Osteoblast (primary cell): ENCODE data around the gene BLOC1S5. TPM values are rescaled to one million over a fixed set of nuclear protein-coding genes. Genes with fewer than 3 reads are reported as not detected.

Source experiments
- DNase-seq: peaks from one replicate; pipeline ENCODE4 v3.0.0; 2011; ENCODE audit warnings: low spot score, mixed read lengths; ENCODE audit not compliant: insufficient read length; ENCODE audit errors: missing footprints
- H2AFZ ChIP-seq: 2 replicates; pipeline ENCODE4 v1.6.0; 2011; ENCODE audit warnings: mild to moderate bottlenecking, low read length
- H3K27ac ChIP-seq: 2 replicates; pipeline ENCODE4 v1.5.1; 2011; ENCODE audit warnings: mild to moderate bottlenecking, low read depth, low read length, moderate library complexity
- H3K27me3 ChIP-seq: 2 replicates; pipeline ENCODE4 v1.6.0; 2012; ENCODE audit warnings: mild to moderate bottlenecking, control low read depth, inconsistent platforms, low read length, moderate library complexity; ENCODE audit not compliant: insufficient read depth
- H3K36me3 ChIP-seq: 2 replicates; pipeline ENCODE4 v1.5.1; 2011; ENCODE audit warnings: mild to moderate bottlenecking, low read length, control low read depth, moderate library complexity; ENCODE audit not compliant: insufficient read depth
- H3K4me1 ChIP-seq: 2 replicates; pipeline ENCODE4 v1.5.1; 2011; ENCODE audit warnings: mild to moderate bottlenecking, low read length, control low read depth, moderate library complexity; ENCODE audit not compliant: insufficient read depth
- H3K4me2 ChIP-seq: 2 replicates; pipeline ENCODE4 v1.6.0; 2011; ENCODE audit warnings: mild to moderate bottlenecking, low read length; ENCODE audit not compliant: insufficient read depth
- H3K4me3 ChIP-seq: fragments of 200-600 bp; sonication (generic); 3 replicates; pipeline ENCODE4 v1.5.1; 2012; ENCODE audit warnings: mild to moderate bottlenecking, low read length, inconsistent platforms; ENCODE audit not compliant: insufficient read depth
- H3K79me2 ChIP-seq: 2 replicates; pipeline ENCODE4 v1.6.0; 2012; ENCODE audit warnings: mild to moderate bottlenecking, low read length, control low read depth, inconsistent platforms; ENCODE audit not compliant: insufficient read depth
- H3K9me3 ChIP-seq: 2 replicates; pipeline ENCODE4 v1.5.1; 2011; ENCODE audit warnings: low read depth, low read length, control low read depth
- H4K20me1 ChIP-seq: 2 replicates; pipeline ENCODE4 v1.6.0; 2012; ENCODE audit warnings: mild to moderate bottlenecking, low read length, control low read depth; ENCODE audit not compliant: insufficient read depth
- CTCF ChIP-seq: IDR thresholded peaks from 2 replicates; pipeline ENCODE4 v1.5.1; 2011; ENCODE audit warnings: mild to moderate bottlenecking, low read depth, low read length, moderate library complexity; ENCODE audit errors: extremely low read depth
- total RNA-seq: library from RNA; depleted of rRNA; stranded (reverse); fragments of >200 nt; gene quantifications from 2 replicates; pipeline ENCODE4 v1.2.3, GENCODE V29; 2012

The BLOC1S5 gene
- total RNA-seq, 1 donor, result 14.1 TPM

GRCh38 chr6:8023638-8024037, 40.6 kb downstream of the BLOC1S5 start:
- H2AFZ ChIP-seq, result no peak overlapping the region
- H3K4me1 ChIP-seq, result peaks cover 6% of the 10 kb centered on the region
- no peak overlapping the region for H3K4me3 ChIP-seq
- TF ChIP-seq CTCF, result no peak
- H3K79me2 ChIP-seq, result no peaks in the 10 kb centered on the region
- DNase-seq, result no peak
- no peak overlapping the region for H3K4me2 ChIP-seq
- no peak overlapping the region for H3K27ac ChIP-seq
- no peaks in the 10 kb centered on the region for H3K9me3 ChIP-seq
- H4K20me1 ChIP-seq, result no peaks in the 10 kb centered on the region
- H3K36me3 ChIP-seq, result no peaks in the 10 kb centered on the region
- no peaks in the 10 kb centered on the region for H3K27me3 ChIP-seq

GRCh38 chr6:8020083-8020482, 44.1 kb downstream of the BLOC1S5 start:
- Histone ChIP-seq H3K9me3 (no peaks in the 10 kb centered on the region), H3K4me1 (no peaks in the 10 kb centered on the region), H2AFZ (no peak overlapping the region), H3K36me3 (no peaks in the 10 kb centered on the region), H3K27me3 (no peaks in the 10 kb centered on the region), H3K4me3 (no peak overlapping the region), H3K4me2 (no peak overlapping the region), H4K20me1 (peaks cover 2% of the 10 kb centered on the region), H3K79me2 (no peaks in the 10 kb centered on the region), H3K27ac (no peak overlapping the region)
- DNase-seq, result no peak
- no peak for TF ChIP-seq CTCF

DNA sequence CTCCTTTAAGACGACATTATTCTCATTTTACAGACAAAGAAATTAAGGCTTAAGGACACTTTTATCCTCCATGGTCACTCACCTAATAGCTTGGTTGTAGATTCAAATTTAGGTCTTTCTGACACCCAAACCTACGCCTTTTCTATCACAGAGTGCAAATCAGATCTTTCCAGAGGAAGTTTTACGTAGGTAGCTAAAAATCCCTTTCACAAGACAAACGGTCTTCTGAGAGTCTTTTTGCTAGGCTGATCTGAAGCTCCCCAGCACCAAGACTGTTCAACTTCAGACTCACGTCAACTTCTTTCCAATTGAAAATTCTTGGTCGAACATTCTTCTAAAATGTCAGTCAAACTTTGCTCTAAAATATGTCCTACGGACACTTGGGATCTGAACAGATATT, 46.5 kb downstream of the BLOC1S5 start:
- H3K36me3 ChIP-seq, result peaks cover 6% of the 10 kb centered on the region
- no peak overlapping the region for H2AFZ ChIP-seq
- H3K27me3 ChIP-seq, result no peaks in the 10 kb centered on the region
- no peaks in the 10 kb centered on the region for H3K9me3 ChIP-seq
- H3K27ac ChIP-seq, result no peak overlapping the region
- H3K4me3 ChIP-seq, result no peak overlapping the region
- no peaks in the 10 kb centered on the region for H3K4me1 ChIP-seq
- peaks cover 2% of the 10 kb centered on the region for H4K20me1 ChIP-seq
- H3K4me2 ChIP-seq, result no peak overlapping the region
- no peak for DNase-seq
- H3K79me2 ChIP-seq, result no peaks in the 10 kb centered on the region
- no peak for TF ChIP-seq CTCF

GRCh38 chr6:8017276-8017701, 46.9 kb downstream of the BLOC1S5 start:
- Histone ChIP-seq H3K27ac (no peak overlapping the region), H3K27me3 (no peaks in the 10 kb centered on the region), H2AFZ (no peak overlapping the region), H3K36me3 (peaks cover 6% of the 10 kb centered on the region), H3K9me3 (no peaks in the 10 kb centered on the region), H3K79me2 (no peaks in the 10 kb centered on the region), H3K4me2 (no peak overlapping the region), H4K20me1 (peaks cover 2% of the 10 kb centered on the region), H3K4me3 (no peak overlapping the region), H3K4me1 (no peaks in the 10 kb centered on the region)
- no peak for DNase-seq
- no peak for TF ChIP-seq CTCF
